Measurements from ENCODE around the gene FXYD7.

FXYD7 gene, protein sequence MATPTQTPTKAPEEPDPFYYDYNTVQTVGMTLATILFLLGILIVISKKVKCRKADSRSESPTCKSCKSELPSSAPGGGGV

DNA sequence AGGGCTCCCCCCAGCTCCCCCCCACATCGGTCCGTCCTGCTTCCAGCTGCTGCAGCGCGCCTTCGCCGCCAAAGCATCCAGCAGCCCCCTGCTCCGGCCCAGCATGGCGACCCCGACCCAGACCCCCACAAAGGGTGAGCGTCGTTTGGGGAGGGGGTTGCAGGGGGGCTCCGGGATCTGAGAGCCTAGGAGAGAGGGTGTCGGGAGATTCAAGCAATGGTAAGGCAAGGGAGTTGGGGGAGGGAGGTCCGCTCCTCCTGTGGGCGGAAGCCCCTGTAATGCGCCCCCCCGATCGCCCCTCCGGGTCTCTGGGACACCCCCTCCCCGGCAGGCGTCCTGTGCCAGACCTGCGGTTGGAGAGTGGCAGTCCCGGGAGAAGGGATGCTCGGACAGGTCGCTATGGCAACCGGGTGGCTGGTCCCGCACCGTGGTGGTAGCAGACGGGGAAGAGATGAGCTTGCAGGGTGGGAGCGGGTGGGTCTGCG, at the start of gene FXYD7:
FXYD7 (plus strand) TSS at position 25 of the 485 bp plus-strand sequence; CDS start at position 104, 79 bp downstream.
- no peak within 1 kb of the TSS for H3K27ac ChIP-seq
- in situ Hi-C loops (cut with HindIII; ENCODE audit: low pct_ligation_motif_present, low sequenced_read_pairs): no loop called here
- no peak for DNase-seq
- peaks cover 23% of the 10 kb centered on the region for H3K27me3 ChIP-seq (replicated peaks)
- TF ChIP-seq, protein P1, sequence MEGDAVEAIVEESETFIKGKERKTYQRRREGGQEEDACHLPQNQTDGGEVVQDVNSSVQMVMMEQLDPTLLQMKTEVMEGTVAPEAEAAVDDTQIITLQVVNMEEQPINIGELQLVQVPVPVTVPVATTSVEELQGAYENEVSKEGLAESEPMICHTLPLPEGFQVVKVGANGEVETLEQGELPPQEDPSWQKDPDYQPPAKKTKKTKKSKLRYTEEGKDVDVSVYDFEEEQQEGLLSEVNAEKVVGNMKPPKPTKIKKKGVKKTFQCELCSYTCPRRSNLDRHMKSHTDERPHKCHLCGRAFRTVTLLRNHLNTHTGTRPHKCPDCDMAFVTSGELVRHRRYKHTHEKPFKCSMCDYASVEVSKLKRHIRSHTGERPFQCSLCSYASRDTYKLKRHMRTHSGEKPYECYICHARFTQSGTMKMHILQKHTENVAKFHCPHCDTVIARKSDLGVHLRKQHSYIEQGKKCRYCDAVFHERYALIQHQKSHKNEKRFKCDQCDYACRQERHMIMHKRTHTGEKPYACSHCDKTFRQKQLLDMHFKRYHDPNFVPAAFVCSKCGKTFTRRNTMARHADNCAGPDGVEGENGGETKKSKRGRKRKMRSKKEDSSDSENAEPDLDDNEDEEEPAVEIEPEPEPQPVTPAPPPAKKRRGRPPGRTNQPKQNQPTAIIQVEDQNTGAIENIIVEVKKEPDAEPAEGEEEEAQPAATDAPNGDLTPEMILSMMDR (IDR thresholded peaks at IDR 0.05; ENCODE audit: low read depth, low read length, missing control alignments): no peak
- H3K36me3 ChIP-seq (replicated peaks): no peaks in the 10 kb centered on the region
- H3K4me3 ChIP-seq (ENCODE audit: low read depth, low read length): no peak within 1 kb of the TSS

- Histone ChIP-seq H3K27me3 (replicated peaks) (no peaks in the 10 kb centered on the region), H3K4me3 (ENCODE audit: low read depth, low read length) (no peak overlapping the region), H3K27ac (no peak overlapping the region), H3K36me3 (replicated peaks) (no peaks in the 10 kb centered on the region)
- in situ Hi-C loops (cut with HindIII; ENCODE audit: low pct_ligation_motif_present, low sequenced_read_pairs): no loop called here
- TF ChIP-seq, protein P1 (IDR thresholded peaks at IDR 0.05; ENCODE audit: low read depth, low read length, missing control alignments): no peak
- no peak for DNase-seq
These were observed 49.6 kb upstream of the FXYD7 start for GRCh38 chr19:35093430-35093829.

DNA sequence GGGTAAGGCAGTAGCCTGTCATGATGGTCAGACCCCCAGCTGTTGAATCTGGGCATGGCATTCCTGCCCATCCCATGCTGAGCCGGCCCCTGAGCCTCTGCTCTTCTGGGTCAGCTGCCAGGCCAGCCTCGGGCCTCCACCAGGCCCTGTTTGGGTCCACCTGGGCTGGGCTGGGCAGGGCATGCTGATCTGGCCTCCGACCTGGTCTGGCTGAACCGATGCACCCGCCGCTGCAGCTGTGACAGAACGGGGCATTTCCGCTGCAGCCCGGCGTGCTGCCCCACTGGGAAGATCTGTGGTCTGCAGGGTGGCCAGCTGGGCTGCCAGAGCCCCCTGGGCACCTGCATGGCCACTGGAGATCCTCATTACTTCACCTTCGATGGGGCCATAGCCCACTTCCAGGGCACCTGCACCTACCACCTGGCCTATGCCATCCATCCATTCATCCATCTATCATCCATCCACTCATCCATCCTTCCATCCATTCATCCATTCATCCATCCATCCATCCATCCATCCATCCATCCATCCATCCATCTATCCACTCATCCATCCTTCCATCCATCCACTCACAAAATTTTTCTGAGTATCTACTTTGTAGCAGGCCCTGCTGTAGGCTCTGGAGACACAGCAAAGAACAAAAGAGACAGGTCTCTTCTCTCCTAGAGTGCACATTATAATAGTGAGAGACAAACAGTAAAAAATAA, 49.0 kb upstream of the FXYD7 start:
- DNase-seq: no peak
- Histone ChIP-seq H3K4me3 (ENCODE audit: low read depth, low read length) (no peak overlapping the region), H3K27me3 (replicated peaks) (no peaks in the 10 kb centered on the region), H3K36me3 (replicated peaks) (no peaks in the 10 kb centered on the region), H3K27ac (no peak overlapping the region)
- in situ Hi-C loops (cut with HindIII; ENCODE audit: low pct_ligation_motif_present, low sequenced_read_pairs): no loop called here
- TF ChIP-seq, protein P1 (IDR thresholded peaks at IDR 0.05; ENCODE audit: low read depth, low read length, missing control alignments): no peak

DNA sequence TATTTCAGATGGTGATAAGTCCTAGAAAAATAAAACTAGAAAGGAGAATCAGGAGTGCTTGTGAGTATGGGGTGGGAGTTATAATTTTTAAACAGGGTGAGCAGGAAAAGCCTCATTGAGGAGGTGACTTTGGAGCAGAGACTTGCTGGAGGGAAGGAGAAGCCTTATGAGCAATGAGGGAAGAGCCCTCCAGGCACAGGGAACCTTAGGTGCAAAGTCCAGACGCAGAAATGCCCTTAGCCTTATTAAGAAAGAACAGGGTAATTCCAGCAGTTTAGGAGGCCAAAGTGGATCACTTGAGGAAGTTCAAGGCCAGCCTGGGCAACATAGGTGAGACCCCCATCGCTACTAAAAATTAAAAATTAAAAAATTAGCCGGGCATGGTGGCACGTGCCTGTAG, 48.4 kb upstream of the FXYD7 start:
- no peaks in the 10 kb centered on the region for H3K27me3 ChIP-seq (replicated peaks)

DNA sequence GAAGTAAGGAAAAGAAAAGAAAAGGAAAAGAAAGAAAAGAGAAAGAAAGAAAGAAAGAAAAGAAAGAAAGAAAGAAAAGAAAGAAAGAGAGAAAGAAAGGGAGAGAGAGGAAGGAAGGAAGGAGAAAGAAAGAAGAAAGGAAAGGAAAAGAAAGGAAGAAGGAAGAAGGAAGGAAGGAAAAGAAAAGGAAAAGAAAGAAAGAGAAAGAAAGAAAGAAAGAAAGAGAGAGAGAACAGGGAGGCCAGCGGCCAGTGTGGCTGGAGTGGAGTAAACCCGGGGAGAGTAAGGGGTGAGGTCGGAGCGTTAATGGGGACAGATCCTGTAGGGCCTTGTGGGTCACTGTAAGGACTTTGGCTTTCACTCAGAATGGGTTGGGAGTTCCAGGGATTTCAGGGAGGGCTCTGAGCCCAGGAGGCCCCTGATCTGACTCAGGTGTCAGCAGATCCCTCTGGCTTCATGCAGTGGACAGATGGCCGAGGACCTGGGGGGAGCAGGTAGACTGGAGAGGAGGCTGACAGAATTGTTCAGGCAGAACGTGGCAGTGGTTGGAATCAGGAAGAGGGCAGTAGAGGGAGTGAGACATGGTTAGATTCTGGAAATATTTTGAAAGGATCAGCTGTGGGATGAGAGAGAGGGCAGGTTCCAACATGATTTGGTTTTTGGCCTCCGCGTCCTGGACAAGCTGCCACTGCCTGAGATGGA, 47.2 kb upstream of the FXYD7 start:
- DNase-seq: no peak
- Histone ChIP-seq H3K4me3 (ENCODE audit: low read depth, low read length) (no peak overlapping the region), H3K27me3 (replicated peaks) (no peaks in the 10 kb centered on the region), H3K27ac (no peak overlapping the region), H3K36me3 (replicated peaks) (no peaks in the 10 kb centered on the region)
- TF ChIP-seq, protein P1 (IDR thresholded peaks at IDR 0.05; ENCODE audit: low read depth, low read length, missing control alignments): no peak
- in situ Hi-C loops (cut with HindIII; ENCODE audit: low pct_ligation_motif_present, low sequenced_read_pairs): no loop called here

More for the DNA sequence above, 48.4 kb upstream of the FXYD7 start:
- Histone ChIP-seq H3K27ac (no peak overlapping the region), H3K36me3 (replicated peaks) (no peaks in the 10 kb centered on the region), H3K4me3 (ENCODE audit: low read depth, low read length) (no peak overlapping the region)
- TF ChIP-seq, protein P1 (IDR thresholded peaks at IDR 0.05; ENCODE audit: low read depth, low read length, missing control alignments): no peak
- in situ Hi-C loops (cut with HindIII; ENCODE audit: low pct_ligation_motif_present, low sequenced_read_pairs): no loop called here
- no peak for DNase-seq
